Measurements from ENCODE around the gene TFAP2B.

TFAP2B gene

GRCh38 chr6:50845499-50846143, 26.9 kb downstream of the TFAP2B start:
- TF ChIP-seq, protein P1, sequence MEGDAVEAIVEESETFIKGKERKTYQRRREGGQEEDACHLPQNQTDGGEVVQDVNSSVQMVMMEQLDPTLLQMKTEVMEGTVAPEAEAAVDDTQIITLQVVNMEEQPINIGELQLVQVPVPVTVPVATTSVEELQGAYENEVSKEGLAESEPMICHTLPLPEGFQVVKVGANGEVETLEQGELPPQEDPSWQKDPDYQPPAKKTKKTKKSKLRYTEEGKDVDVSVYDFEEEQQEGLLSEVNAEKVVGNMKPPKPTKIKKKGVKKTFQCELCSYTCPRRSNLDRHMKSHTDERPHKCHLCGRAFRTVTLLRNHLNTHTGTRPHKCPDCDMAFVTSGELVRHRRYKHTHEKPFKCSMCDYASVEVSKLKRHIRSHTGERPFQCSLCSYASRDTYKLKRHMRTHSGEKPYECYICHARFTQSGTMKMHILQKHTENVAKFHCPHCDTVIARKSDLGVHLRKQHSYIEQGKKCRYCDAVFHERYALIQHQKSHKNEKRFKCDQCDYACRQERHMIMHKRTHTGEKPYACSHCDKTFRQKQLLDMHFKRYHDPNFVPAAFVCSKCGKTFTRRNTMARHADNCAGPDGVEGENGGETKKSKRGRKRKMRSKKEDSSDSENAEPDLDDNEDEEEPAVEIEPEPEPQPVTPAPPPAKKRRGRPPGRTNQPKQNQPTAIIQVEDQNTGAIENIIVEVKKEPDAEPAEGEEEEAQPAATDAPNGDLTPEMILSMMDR (IDR thresholded peaks at IDR 0.05; ENCODE audit: insufficient read depth, low read length, poor library complexity, severe bottlenecking), result no peak
- no peak for TF ChIP-seq EZH2phosphoT487 (conservative IDR thresholded peaks at IDR 0.05; ENCODE audit: low read length)
- Histone ChIP-seq H3F3A (ENCODE audit: insufficient read depth) (no peaks in the 10 kb centered on the region), H4K20me1 (ENCODE audit: low read depth, low read length) (no peaks in the 10 kb centered on the region)

GRCh38 chr6:50846144-50846851, 27.6 kb downstream of the TFAP2B start:
- Histone ChIP-seq H3K9me2 (replicated peaks; ENCODE audit: insufficient read depth, low read length) (no peaks in the 10 kb centered on the region), H3K9ac (ENCODE audit: low read length) (no peak overlapping the region), H3K4me2 (ENCODE audit: low read depth, low read length, poor library complexity, severe bottlenecking) (no peak overlapping the region), H3K27me3 (ENCODE audit: low read length) (no peaks in the 10 kb centered on the region), H3K79me2 (ENCODE audit: insufficient read depth, low read length) (no peaks in the 10 kb centered on the region), H3K4me3 (ENCODE audit: insufficient read depth, low read length, poor library complexity, severe bottlenecking) (no peak overlapping the region), H3F3A (ENCODE audit: insufficient read depth) (no peaks in the 10 kb centered on the region), H2AFZ (ENCODE audit: low read depth, low read length, severe bottlenecking) (no peak overlapping the region), H3K27ac (ENCODE audit: low read depth, low read length) (no peak overlapping the region), H3K36me3 (ENCODE audit: low read length) (no peaks in the 10 kb centered on the region), H3K9me3 (ENCODE audit: insufficient read depth, low read length) (no peaks in the 10 kb centered on the region), H4K20me1 (ENCODE audit: low read depth, low read length) (no peaks in the 10 kb centered on the region)
- TF ChIP-seq, protein P1 (IDR thresholded peaks at IDR 0.05; ENCODE audit: insufficient read depth, low read length, poor library complexity, severe bottlenecking), result no peak
- no peak for TF ChIP-seq EZH2phosphoT487 (conservative IDR thresholded peaks at IDR 0.05; ENCODE audit: low read length)

More at GRCh38 chr6:50845499-50846143, 26.9 kb downstream of the TFAP2B start:
- no peak overlapping the region for H3K9ac ChIP-seq (ENCODE audit: low read length)
- no peak overlapping the region for H3K4me3 ChIP-seq (ENCODE audit: insufficient read depth, low read length, poor library complexity, severe bottlenecking)
- no peaks in the 10 kb centered on the region for H3K9me3 ChIP-seq (ENCODE audit: insufficient read depth, low read length)
- no peaks in the 10 kb centered on the region for H3K9me2 ChIP-seq (replicated peaks; ENCODE audit: insufficient read depth, low read length)
- no peak overlapping the region for H3K27ac ChIP-seq (ENCODE audit: low read depth, low read length)
- H3K27me3 ChIP-seq (ENCODE audit: low read length), result no peaks in the 10 kb centered on the region
- H2AFZ ChIP-seq (ENCODE audit: low read depth, low read length, severe bottlenecking), result no peak overlapping the region
- no peaks in the 10 kb centered on the region for H3K36me3 ChIP-seq (ENCODE audit: low read length)
- no peaks in the 10 kb centered on the region for H3K79me2 ChIP-seq (ENCODE audit: insufficient read depth, low read length)
- no peak overlapping the region for H3K4me2 ChIP-seq (ENCODE audit: low read depth, low read length, poor library complexity, severe bottlenecking)

GRCh38 chr6:50846852-50847155, 28.1 kb downstream of the TFAP2B start:
- H3K79me2 ChIP-seq (ENCODE audit: insufficient read depth, low read length), result no peaks in the 10 kb centered on the region
- no peaks in the 10 kb centered on the region for H3K36me3 ChIP-seq (ENCODE audit: low read length)
- H2AFZ ChIP-seq (ENCODE audit: low read depth, low read length, severe bottlenecking), result no peak overlapping the region
- no peaks in the 10 kb centered on the region for H3K27me3 ChIP-seq (ENCODE audit: low read length)
- no peaks in the 10 kb centered on the region for H3F3A ChIP-seq (ENCODE audit: insufficient read depth)
- TF ChIP-seq, protein P1 (IDR thresholded peaks at IDR 0.05; ENCODE audit: insufficient read depth, low read length, poor library complexity, severe bottlenecking), result no peak
- no peak for TF ChIP-seq EZH2phosphoT487 (conservative IDR thresholded peaks at IDR 0.05; ENCODE audit: low read length)
- H3K4me2 ChIP-seq (ENCODE audit: low read depth, low read length, poor library complexity, severe bottlenecking), result no peak overlapping the region
- H3K9me2 ChIP-seq (replicated peaks; ENCODE audit: insufficient read depth, low read length), result no peaks in the 10 kb centered on the region
- H3K9ac ChIP-seq (ENCODE audit: low read length), result no peak overlapping the region
- no peak overlapping the region for H3K27ac ChIP-seq (ENCODE audit: low read depth, low read length)
- no peaks in the 10 kb centered on the region for H4K20me1 ChIP-seq (ENCODE audit: low read depth, low read length)
- H3K9me3 ChIP-seq (ENCODE audit: insufficient read depth, low read length), result no peaks in the 10 kb centered on the region
- no peak overlapping the region for H3K4me3 ChIP-seq (ENCODE audit: insufficient read depth, low read length, poor library complexity, severe bottlenecking)
